Measurements from ENCODE around the gene RNF111.
"Not testable (repeated sequence)": the region's sequence is repeated elsewhere in the genome, so short reads cannot be mapped to it uniquely, and the experiment has no call there.

The RNF111 gene

DNA sequence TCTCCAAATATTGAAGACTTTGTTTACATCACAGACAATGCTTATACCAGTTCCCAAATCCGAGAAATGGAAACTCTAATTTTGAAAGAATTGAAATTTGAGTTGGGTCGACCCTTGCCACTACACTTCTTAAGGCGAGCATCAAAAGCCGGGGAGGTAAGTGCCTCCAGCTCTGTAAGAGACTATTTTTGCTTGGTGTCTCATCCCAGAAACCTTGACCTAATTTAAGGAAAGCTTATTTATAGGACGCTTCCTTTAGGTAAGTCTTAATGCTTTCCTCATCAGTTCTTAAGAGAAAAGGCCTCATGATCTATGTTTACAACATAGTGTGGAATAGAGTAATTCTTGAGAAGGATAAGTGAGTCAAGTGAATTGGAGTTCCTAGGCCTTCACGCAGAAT lies 129.3 kb downstream of the RNF111 start:
- DNase-seq (ENCODE audit: low spot score) = no peak
- TF ChIP-seq, protein P1, sequence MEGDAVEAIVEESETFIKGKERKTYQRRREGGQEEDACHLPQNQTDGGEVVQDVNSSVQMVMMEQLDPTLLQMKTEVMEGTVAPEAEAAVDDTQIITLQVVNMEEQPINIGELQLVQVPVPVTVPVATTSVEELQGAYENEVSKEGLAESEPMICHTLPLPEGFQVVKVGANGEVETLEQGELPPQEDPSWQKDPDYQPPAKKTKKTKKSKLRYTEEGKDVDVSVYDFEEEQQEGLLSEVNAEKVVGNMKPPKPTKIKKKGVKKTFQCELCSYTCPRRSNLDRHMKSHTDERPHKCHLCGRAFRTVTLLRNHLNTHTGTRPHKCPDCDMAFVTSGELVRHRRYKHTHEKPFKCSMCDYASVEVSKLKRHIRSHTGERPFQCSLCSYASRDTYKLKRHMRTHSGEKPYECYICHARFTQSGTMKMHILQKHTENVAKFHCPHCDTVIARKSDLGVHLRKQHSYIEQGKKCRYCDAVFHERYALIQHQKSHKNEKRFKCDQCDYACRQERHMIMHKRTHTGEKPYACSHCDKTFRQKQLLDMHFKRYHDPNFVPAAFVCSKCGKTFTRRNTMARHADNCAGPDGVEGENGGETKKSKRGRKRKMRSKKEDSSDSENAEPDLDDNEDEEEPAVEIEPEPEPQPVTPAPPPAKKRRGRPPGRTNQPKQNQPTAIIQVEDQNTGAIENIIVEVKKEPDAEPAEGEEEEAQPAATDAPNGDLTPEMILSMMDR (IDR thresholded peaks at IDR 0.05; ENCODE audit: extremely low read depth, missing control alignments) = no peak

DNA sequence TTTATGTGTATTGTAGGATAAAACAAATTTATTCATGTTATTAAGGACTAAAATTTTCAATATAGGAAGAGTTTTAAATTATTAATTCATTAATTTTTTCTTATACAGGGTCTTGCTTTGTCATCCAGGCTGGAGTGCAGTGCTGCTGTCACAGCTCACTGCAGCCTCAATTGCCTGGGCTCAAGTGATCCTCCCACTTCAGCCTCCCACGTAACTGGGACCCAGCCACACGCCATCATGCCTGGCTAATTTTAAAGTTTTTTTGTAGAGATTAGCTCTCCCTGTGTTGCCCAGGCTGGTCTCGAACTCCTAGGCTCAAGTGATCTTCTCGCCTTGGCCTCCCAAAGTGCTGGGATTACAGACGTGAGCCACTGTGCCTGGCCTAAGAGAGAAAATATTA lies 132.2 kb downstream of the RNF111 start:
- no peak for DNase-seq (ENCODE audit: low spot score)
- TF ChIP-seq, protein P1 (IDR thresholded peaks at IDR 0.05; ENCODE audit: extremely low read depth, missing control alignments) = no peak

DNA sequence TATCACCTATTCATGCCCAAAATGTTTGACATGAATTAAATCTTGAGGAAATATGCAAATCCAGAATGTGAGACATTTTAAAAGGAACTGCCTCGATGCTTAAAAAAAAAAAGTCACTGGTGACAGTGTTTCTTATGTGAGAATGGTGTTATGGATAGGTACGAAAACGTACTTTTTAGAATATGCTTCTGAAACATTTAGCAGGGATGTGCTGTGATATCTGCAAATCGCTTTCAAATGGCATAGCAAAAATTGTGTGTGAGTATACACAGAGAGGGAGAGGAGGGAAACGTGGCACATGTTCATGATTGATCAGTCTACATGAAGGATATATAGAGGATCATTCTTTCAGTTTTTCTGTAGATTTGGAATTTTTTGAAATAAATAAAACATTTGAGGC lies 133.5 kb downstream of the RNF111 start:
- TF ChIP-seq, protein P1 (IDR thresholded peaks at IDR 0.05; ENCODE audit: extremely low read depth, missing control alignments) = no peak
- DNase-seq (ENCODE audit: low spot score) = no peak

DNA sequence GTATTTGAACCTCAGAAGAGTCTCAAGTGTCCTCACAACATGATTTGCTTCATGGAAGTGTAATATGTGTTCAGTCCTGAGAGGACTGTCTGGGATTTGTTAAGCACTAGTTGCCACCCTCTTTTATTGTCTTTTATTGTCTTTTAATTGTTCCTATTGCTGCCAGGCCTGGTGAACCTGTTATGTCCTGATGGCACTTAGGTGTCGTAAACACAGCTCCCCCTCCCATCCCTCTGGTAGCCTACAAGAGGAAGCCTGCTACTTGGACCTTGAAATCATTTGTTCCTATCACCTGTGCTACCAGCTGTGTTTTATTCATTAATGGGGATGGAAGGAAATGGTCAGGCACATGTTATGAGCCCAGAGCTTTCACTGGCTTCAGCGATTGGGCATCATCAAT lies 136.8 kb downstream of the RNF111 start:
- no peak for DNase-seq (ENCODE audit: low spot score)
- TF ChIP-seq, protein P1 (IDR thresholded peaks at IDR 0.05; ENCODE audit: extremely low read depth, missing control alignments) = no peak

DNA sequence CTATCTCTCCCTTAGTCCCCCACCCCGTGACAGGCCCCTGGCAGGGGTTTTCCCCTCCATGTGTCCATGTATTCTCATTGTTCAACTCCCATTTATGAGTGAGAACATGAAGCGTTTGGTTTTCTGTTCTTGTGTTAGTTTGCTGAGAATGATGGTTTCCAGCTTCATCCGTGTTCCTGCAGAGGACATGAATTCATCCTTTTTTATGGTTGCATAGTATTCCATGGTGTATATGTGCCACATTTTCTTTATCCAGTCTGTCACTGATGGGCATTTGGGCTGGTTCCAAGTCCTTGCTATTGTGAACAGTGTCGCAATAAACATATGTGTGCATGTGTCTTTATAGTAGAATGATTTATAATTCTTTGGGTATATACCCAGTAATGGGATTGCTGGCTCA lies 138.2 kb downstream of the RNF111 start:
- DNase-seq (ENCODE audit: low spot score) = not testable (repeated sequence)

DNA sequence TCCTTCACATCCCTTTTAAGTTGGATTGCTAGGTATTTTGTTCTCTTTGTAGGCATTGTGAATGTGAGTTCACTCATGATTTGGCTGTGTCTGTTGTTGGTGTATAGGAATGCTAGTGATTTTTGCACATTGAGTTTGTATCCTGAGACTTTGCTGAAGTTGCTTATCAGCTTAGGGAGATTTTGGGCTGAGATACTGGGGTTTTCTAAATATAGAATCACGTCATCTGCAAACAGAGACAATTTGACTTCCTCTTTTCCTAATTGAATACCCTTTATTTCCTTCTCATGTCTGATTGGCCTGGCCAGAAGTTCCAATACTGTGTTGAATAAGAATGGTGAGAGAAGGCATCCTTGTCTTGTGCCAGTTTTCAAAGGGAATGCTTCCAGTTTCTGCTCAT lies 139.8 kb downstream of the RNF111 start:
- not testable (repeated sequence) for DNase-seq (ENCODE audit: low spot score)

DNA sequence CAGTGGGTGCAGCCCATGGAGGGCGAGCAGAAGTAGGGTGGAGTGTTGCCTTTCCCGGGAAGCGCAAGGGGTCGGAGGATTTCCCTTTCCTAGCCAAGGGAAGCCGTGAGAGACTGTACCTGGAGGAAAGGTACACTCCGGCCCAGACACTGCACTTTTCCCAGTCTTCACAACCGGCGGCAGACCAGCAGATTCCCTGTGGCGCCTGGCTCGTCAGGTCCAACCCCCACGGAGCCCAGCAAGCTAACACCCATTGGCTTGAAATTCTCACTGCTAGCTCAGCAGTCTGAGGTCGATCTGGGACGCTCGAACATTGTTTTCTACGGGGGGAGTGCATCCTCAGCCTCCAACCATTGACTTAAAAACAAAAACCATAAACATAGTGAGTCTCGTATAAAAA lies 144.0 kb downstream of the RNF111 start:
- no peak for DNase-seq (ENCODE audit: low spot score)
- TF ChIP-seq, protein P1 (IDR thresholded peaks at IDR 0.05; ENCODE audit: extremely low read depth, missing control alignments) = no peak

DNA sequence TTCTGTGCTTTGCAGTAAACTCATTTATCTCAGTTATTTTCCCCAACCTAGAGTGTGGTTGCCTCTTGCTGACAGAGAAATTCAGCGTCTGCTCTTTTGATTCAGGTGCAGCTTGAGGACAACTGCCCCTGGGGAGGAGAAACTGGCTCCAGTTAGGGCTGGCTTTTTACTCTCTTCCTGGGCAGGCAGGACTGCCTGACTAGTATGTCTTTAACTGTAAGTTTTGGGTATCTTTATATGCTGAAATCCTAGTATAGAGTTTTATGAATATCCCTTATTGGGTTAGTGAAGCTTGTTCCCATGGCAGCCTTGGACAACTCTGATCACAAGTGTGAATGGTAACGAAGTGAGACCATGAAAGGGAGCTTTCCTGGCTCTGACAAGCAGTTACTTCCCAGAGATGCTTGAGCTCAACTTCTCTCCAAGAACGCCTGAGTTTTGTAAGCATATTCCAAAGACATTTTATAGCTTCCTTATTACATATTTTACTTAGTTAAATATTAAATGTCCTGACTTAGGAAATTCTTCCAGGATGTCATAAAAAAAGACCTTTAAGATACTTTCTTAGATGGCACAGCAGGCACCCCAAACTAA lies 144.6 kb downstream of the RNF111 start:
- DNase-seq (ENCODE audit: low spot score) = no peak
- TF ChIP-seq, protein P1 (IDR thresholded peaks at IDR 0.05; ENCODE audit: extremely low read depth, missing control alignments) = no peak

Data from GM20000 (cell line).